WI38 (cell line): ENCODE measurements around the gene CCDC88C.

ENCODE experiments used
- H3K4me3 ChIP-seq: 2 replicates; pipeline ENCODE4 v1.5.1; 2011; ENCODE audit warnings: low read depth, mild to moderate bottlenecking, control low read depth, low read length
- CTCF ChIP-seq: IDR thresholded peaks from 2 replicates; pipeline ENCODE4 v1.5.1; 2012; ENCODE audit warnings: low read depth, mild to moderate bottlenecking, control low read depth, low read length

The CCDC88C gene

GRCh38 chr14:91336093-91336450 lies 81.5 kb downstream of the CCDC88C start:
- H3K4me3 ChIP-seq, result no peak overlapping the region
- TF ChIP-seq CTCF, result no peak

GRCh38 chr14:91335191-91336092 lies 82.2 kb downstream of the CCDC88C start:
- no peak for TF ChIP-seq CTCF
- H3K4me3 ChIP-seq, result no peak overlapping the region

DNA sequence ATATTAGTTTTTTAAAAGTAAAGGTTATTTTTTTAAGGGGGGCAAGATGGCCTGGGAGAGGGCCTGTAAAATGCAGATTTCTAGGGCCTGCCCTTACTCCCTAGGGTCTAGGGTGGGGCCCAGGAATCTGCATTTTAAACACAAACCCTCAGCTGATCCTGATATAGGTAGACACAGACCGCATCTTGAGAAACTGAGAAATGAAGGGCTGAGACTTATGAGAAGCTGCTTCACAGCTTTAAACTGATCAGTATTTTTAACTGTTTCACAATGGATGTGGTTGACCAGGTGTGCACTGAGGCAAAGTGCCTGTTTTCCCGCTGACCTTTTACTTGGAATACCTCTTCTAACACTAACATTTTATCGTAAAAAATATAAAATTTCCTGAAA lies 84.0 kb downstream of the CCDC88C start:
- no peak for TF ChIP-seq CTCF
- H3K4me3 ChIP-seq, result no peak overlapping the region

DNA sequence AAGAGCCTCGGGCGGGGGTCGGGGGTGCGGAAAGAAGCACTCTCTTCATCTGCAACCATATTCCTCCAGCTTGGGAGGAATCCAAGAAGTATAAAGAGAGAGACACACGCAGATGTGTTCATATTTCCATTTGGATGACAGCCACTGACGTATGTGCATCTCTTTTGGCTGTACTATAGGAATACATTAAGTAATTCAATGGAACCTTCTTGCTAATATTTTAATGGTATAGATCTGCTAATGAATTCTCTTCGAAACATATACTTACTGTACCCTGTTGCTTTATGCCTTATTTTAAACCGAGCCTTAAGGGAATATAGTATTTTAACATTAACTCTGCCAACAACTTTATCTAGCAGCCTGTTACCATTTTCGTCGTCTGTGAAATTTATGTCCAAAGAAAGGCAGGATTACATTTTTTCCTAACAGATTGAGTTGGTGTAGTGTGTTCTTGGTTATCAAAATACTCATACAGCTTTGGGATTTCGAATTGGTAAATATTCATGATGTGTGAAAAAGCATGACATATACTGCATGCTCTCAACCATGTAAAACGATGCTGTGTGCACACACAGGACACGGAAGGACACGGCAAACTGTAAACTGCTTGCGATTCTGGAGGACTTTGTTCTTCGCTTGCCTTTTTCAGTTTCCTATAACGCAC lies 84.5 kb downstream of the CCDC88C start:
- no peak overlapping the region for H3K4me3 ChIP-seq
- TF ChIP-seq CTCF, result no peak

- no peak overlapping the region for H3K4me3 ChIP-seq
- no peak for TF ChIP-seq CTCF
These were observed 85.2 kb downstream of the CCDC88C start for GRCh38 chr14:91332171-91332985.

GRCh38 chr14:91331721-91332120 lies 85.9 kb downstream of the CCDC88C start:
- no peak overlapping the region for H3K4me3 ChIP-seq
- no peak for TF ChIP-seq CTCF
